K562 (cell line): Measurements from ENCODE around the gene PACSIN1. TPM values are rescaled to one million over a fixed set of nuclear protein-coding genes. Genes with fewer than 3 reads are reported as not detected.
A peak's percentile ranks its signal among the peaks of the same experiment; 100 is the strongest.

Source experiments
- ARID1B ChIP-seq: fragments of 450-650 bp; IDR thresholded peaks from 2 replicates; pipeline ENCODE4 v1.6.1; 2016; ENCODE audit warnings: antibody characterized with exemption, mild to moderate bottlenecking, inconsistent platforms
- COPS2 ChIP-seq: fragments of 450-650 bp; conservative IDR thresholded peaks from 2 replicates; pipeline ENCODE4 v1.6.1; 2016; ENCODE audit warnings: mild to moderate bottlenecking, moderate library complexity
- CTCF ChIP-seq, 3 experiments: IDR thresholded peaks in 2 of 3; conservative IDR thresholded peaks in 1 of 3; 2 replicates each; pipeline ENCODE4 v1.5.1; 2011 to 2012; ENCODE audit warnings: low read length in 3 of 3, mild to moderate bottlenecking in 3 of 3, control low read depth in 2 of 3, improper control_type of control experiment in 1 of 3, inconsistent platforms in 1 of 3, low read depth in 1 of 3, mixed read lengths in 1 of 3, moderate library complexity in 1 of 3; ENCODE audit not compliant: insufficient read depth in 2 of 3
- DLX4 ChIP-seq: fragments of 250-450 bp; sonication (Bioruptor Pico); IDR thresholded peaks from 2 replicates; pipeline ENCODE4 v1.6.1; 2021; ENCODE audit warnings: mild to moderate bottlenecking
- ILK ChIP-seq: fragments of 450-650 bp; IDR thresholded peaks from 2 replicates; pipeline ENCODE4 v1.6.1; 2016; ENCODE audit warnings: missing genetic modification characterization, low read depth, mild to moderate bottlenecking, missing compliant biosample characterization, moderate library complexity, borderline replicate concordance
- KLF6 ChIP-seq: fragments of 250-450 bp; sonication (Bioruptor Pico); IDR thresholded peaks from 2 replicates; pipeline ENCODE4 v1.4.0; 2020; ENCODE audit warnings: mild to moderate bottlenecking, moderate library complexity, borderline replicate concordance
- MXI1 ChIP-seq: IDR thresholded peaks from 2 replicates; pipeline ENCODE4 v1.6.1; 2011; ENCODE audit warnings: low read depth, mild to moderate bottlenecking, improper control_type of control experiment, low read length
- MYC ChIP-seq, 2 experiments: fragments of 250-450 bp in 1 of 2; sonication (Bioruptor Pico) in 1 of 2; IDR thresholded peaks; 2 replicates each; pipeline versions ENCODE4 v1.5.1 to v1.6.1; 2012 to 2021; ENCODE audit warnings: low read depth in 2 of 2, borderline replicate concordance in 1 of 2, improper control_type of control experiment in 1 of 2, low read length in 1 of 2, mild to moderate bottlenecking in 1 of 2, moderate library complexity in 1 of 2
- MYNN ChIP-seq, 2 experiments: sonication (generic); formaldehyde crosslinking in 1 of 2; IDR thresholded peaks; 2 replicates each; pipeline versions ENCODE4 v1.5.0 to v1.6.1; 2016 to 2020; ENCODE audit warnings: antibody characterized with exemption in 1 of 2, missing genetic modification reagents in 1 of 2
- NCOA6 ChIP-seq: fragments of 450-650 bp; IDR thresholded peaks from 2 replicates; pipeline ENCODE4 v1.6.1; 2017; ENCODE audit warnings: mild to moderate bottlenecking
- NCOR1 ChIP-seq: fragments of 450-650 bp; IDR thresholded peaks from 2 replicates; pipeline ENCODE4 v1.6.1; 2016; ENCODE audit warnings: mild to moderate bottlenecking, moderate library complexity
- PRPF4 ChIP-seq: fragments of 200-400 bp; formaldehyde crosslinking; IDR thresholded peaks from one replicate; pipeline ENCODE4 v1.6.1; 2017; ENCODE audit warnings: low read length, low read depth, mild to moderate bottlenecking; ENCODE audit not compliant: insufficient read depth, poor library complexity, severe bottlenecking
- SAFB ChIP-seq: fragments of 200-400 bp; formaldehyde crosslinking; IDR thresholded peaks from 2 replicates; pipeline ENCODE4 v1.6.1; 2017; ENCODE audit warnings: low read depth, low read length, borderline replicate concordance
- SETDB1 ChIP-seq: IDR thresholded peaks from one replicate; pipeline ENCODE4 v1.6.1; 2012; ENCODE audit warnings: low read length, control low read depth, inconsistent platforms
- STAT5A ChIP-seq: IDR thresholded peaks from 2 replicates; pipeline ENCODE4 v1.6.1; 2012; ENCODE audit warnings: low read length, inconsistent platforms, borderline replicate concordance
- TCFL5 ChIP-seq: fragments of 250-450 bp; sonication (Bioruptor Pico); conservative IDR thresholded peaks from 2 replicates; pipeline ENCODE4 v1.6.1; 2021; ENCODE audit warnings: mild to moderate bottlenecking, moderate library complexity, matching md5 sums
- TRIM24 ChIP-seq, 2 experiments: fragments of 450-650 bp; IDR thresholded peaks; 2 replicates each; pipeline ENCODE4 v1.6.1; 2016
- TRIM25 ChIP-seq: fragments of 450-650 bp; IDR thresholded peaks from 2 replicates; pipeline ENCODE4 v1.7.0; 2016; ENCODE audit warnings: borderline replicate concordance
- YY1 ChIP-seq, 3 experiments: IDR thresholded peaks; 2 replicates each; pipeline ENCODE4 v1.6.1; 2011; ENCODE audit warnings: low read length in 2 of 3, mild to moderate bottlenecking in 2 of 3, moderate library complexity in 2 of 3, borderline replicate concordance in 1 of 3, control low read depth in 1 of 3, low read depth in 1 of 3; ENCODE audit not compliant: insufficient read depth in 3 of 3, insufficient replicate concordance in 2 of 3, control insufficient read depth in 1 of 3, insufficient read length in 1 of 3; ENCODE audit errors: extremely low read depth in 1 of 3
- ZC3H4 ChIP-seq: sonication (generic); formaldehyde crosslinking; IDR thresholded peaks from 2 replicates; pipeline ENCODE4 v1.9.0; 2021; ENCODE audit warnings: missing genetic modification reagents, borderline replicate concordance
- ZNF263 ChIP-seq: sonication (generic); formaldehyde crosslinking; IDR thresholded peaks from 2 replicates; pipeline ENCODE4 v1.8.0; 2022; ENCODE audit warnings: mild to moderate bottlenecking, missing genetic modification reagents, borderline replicate concordance
- ZNF780A ChIP-seq: fragments of 250-450 bp; sonication (Bioruptor Pico); IDR thresholded peaks from 2 replicates; pipeline ENCODE4 v1.5.0; 2021; ENCODE audit warnings: mild to moderate bottlenecking
- ZNF79 ChIP-seq: fragments of 250-450 bp; sonication (Bioruptor Pico); IDR thresholded peaks from 2 replicates; pipeline ENCODE4 v1.4.0; 2020; ENCODE audit warnings: low read depth, mild to moderate bottlenecking, moderate library complexity
- polyA plus RNA-seq, 8 experiments: library from polyadenylated mRNA; depleted of rRNA in 4 of 8; stranded (reverse) in 5 of 8; unstranded in 3 of 8; fragments of >200 nt; fragmentation: Nextera tagmentation in 2 of 8; fragmentation: Illumina TruSeq in 1 of 8; extraction: Ambion mirVana in 2 of 8; extraction: Trizol in 1 of 8; gene quantifications; 2 replicates each; pipeline versions ENCODE4 v1.2.1 to v1.2.3, GENCODE V29; 2011 to 2014; ENCODE audit warnings: inconsistent platforms in 1 of 8, missing spikeins in 1 of 8
- total RNA-seq, 7 experiments: library from RNA; depleted of rRNA in 6 of 7; stranded (reverse); fragments of >200 nt in 6 of 7; fragmentation: Illumina TruSeq in 2 of 7; extraction: Trizol in 2 of 7; gene quantifications; 2 replicates each; pipeline versions ENCODE4 v1.2.1 to v1.2.3, GENCODE V29; 2011 to 2021; ENCODE audit warnings: low replicate concordance in 1 of 7

The PACSIN1 gene
- total and polyA plus RNA-seq, 9 of the 15 experiments (the other 6 are each of a cell fraction or from before 2014, with no cell fraction given) = 0.01 to 1.7 (median 0.45) TPM

GRCh38 chr6:34544776-34545471 is 79.0 kb downstream of the PACSIN1 start (continued):
- no peak for TF ChIP-seq ILK (tag)
- no peak for TF ChIP-seq TCFL5
- no peak for TF ChIP-seq TRIM25
- no peak for TF ChIP-seq MXI1
- TF ChIP-seq SETDB1 = no peak
- peak; percentile 86 for TF ChIP-seq ARID1B
- peak; percentile 34; the same call in 1 of the 2 replicates for TF ChIP-seq MYC (IDR thresholded peaks at IDR 0.05; ENCODE audit: low read depth, low read length)
- TF ChIP-seq MYC (CRISPR knock-in tag; IDR thresholded peaks at IDR 0.05; ENCODE audit: borderline replicate concordance, low read depth) = no peak
- TF ChIP-seq ZC3H4 (CRISPR knock-in tag) = no peak
- no peak for TF ChIP-seq ZNF263 (CRISPR knock-in tag)
- no peak for TF ChIP-seq NCOR1
- no peak for TF ChIP-seq ZNF780A (CRISPR knock-in tag)
- TF ChIP-seq TRIM24 (IDR thresholded peaks at IDR 0.05) = no peak; a peak in 1 of 4 replicates
- TF ChIP-seq COPS2 = no peak
- TF ChIP-seq DLX4 (CRISPR knock-in tag) = no peak
- TF ChIP-seq STAT5A = no peak; the same call in 1 of the 2 replicates
- TF ChIP-seq MYNN (IDR thresholded peaks at IDR 0.05) = peak; percentile 67; the same call in 1 of the 2 replicates
- no peak for TF ChIP-seq MYNN (CRISPR knock-in tag; IDR thresholded peaks at IDR 0.05)
- TF ChIP-seq ZNF79 (CRISPR knock-in tag) = no peak
- TF ChIP-seq YY1 (IDR thresholded peaks at IDR 0.05; ENCODE audit: borderline replicate concordance in 1 of 3, control insufficient read depth in 1 of 3, extremely low read depth in 1 of 3, insufficient read depth in 3 of 3, insufficient read length in 1 of 3, insufficient replicate concordance in 2 of 3, low read depth in 1 of 3, low read length in 2 of 3) = peak in 1 of 3 experiments; percentile 30
- TF ChIP-seq CTCF (IDR thresholded peaks at IDR 0.05 in 2 of 3, conservative IDR thresholded peaks at IDR 0.05 in 1 of 3; ENCODE audit: insufficient read depth in 2 of 3, low read depth in 1 of 3, low read length in 3 of 3) = peak in 2 of 3 experiments; percentile 32 to 52; a peak in 4 of 6 replicates
- no peak for TF ChIP-seq KLF6
- no peak for TF ChIP-seq NCOA6
- no peak for TF ChIP-seq PRPF4
- TF ChIP-seq SAFB = no peak
